Measurements from ENCODE around the gene CEND1. TPM values are rescaled to one million over a fixed set of nuclear protein-coding genes. Genes with fewer than 3 reads are reported as not detected.
A peak's percentile ranks its signal among the peaks of the same experiment; 100 is the strongest.

The CEND1 gene
- total RNA-seq, 1 experiment from 2014 or later, result 0.81 TPM

DNA sequence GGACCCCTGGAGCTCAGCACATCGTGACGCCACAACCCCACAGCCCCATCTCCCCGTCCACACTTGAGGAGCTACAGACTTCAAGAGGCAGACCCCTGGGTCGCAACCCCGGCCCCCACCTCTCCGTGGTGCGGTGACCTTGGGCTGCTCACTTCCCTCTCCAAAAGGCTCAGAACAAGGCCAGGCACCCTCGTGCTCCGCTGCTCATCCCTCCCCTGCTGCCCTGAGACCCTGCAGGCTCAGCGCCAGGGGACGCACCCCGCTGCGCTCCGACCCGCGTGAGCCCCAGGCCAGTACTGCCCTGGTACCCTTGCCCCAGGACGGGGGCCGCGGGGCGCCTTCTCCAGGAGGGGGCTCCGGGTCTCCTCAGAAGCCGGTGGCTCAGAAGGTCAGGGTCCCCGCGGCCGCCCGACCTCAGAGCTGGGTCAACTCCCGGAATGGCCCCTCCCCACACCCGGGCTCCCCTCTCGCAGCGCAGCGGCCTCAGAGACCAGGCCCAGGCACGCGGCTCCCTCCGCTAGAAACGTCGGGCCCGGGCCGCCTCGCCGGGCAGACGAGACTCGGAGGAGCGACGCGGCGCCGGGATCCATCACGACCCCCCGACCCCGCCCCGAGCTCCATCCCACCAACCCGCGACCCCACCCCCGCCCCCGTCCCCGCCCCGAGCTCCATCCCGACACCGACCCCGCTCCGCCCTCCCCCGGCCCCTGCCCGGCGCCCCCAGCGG is 13.2 kb downstream of the CEND1 start:
- Histone ChIP-seq H3K23ac (ENCODE audit: insufficient read length, low read depth, low read length) (no peak overlapping the region), H4K20me1 (ENCODE audit: control insufficient read depth, insufficient read depth, insufficient read length) (no peaks in the 10 kb centered on the region), H3K27ac (ENCODE audit: insufficient read length, low read depth, low read length) (no peak overlapping the region), H4K91ac (ENCODE audit: insufficient read length, low read depth, low read length) (no peak overlapping the region), H4K8ac (replicated peaks; ENCODE audit: insufficient read length, low read depth, low read length) (no peak overlapping the region), H2BK120ac (ENCODE audit: low read depth, low read length, poor library complexity, severe bottlenecking) (no peak overlapping the region), H3K56ac (ENCODE audit: insufficient read length, low read depth, low read length) (no peak overlapping the region), H3K4ac (ENCODE audit: low read depth, low read length) (no peak overlapping the region), H3K79me2 (ENCODE audit: insufficient read depth, low read length) (peaks cover 4% of the 10 kb centered on the region; the same call in 1 of the 2 replicates), H3K9ac (ENCODE audit: extremely low read depth, insufficient read length, low read length) (peak overlapping the region; percentile 55), H2AK5ac (ENCODE audit: insufficient read length, low read length) (no peak overlapping the region), H3K18ac (ENCODE audit: insufficient read length, low read depth, low read length) (peak overlapping the region; percentile 1), H3K4me1 (ENCODE audit: insufficient read depth, low read length) (no peaks in the 10 kb centered on the region; the same call in 1 of the 2 replicates), H4K5ac (ENCODE audit: insufficient read length, low read depth, low read length) (no peak overlapping the region), H3K23me2 (ENCODE audit: insufficient read length, low read depth, low read length, poor library complexity, severe bottlenecking) (peaks cover 17% of the 10 kb centered on the region), H2BK20ac (ENCODE audit: low read depth, low read length, poor library complexity, severe bottlenecking) (no peak overlapping the region), H2AFZ (ENCODE audit: low read length) (no peak overlapping the region), H3T11ph (ENCODE audit: low read length) (no peak overlapping the region), H3K4me2 (ENCODE audit: insufficient read depth, insufficient read length, low read length) (peak overlapping the region; percentile 78), H3K9me3 (ENCODE audit: control insufficient read depth, low read depth, low read length) (no peaks in the 10 kb centered on the region), H3K27me3 (ENCODE audit: insufficient read depth, low read length) (no peaks in the 10 kb centered on the region), H2BK15ac (ENCODE audit: low read depth, low read length) (no peak overlapping the region), H2BK5ac (ENCODE audit: insufficient read length, low read length) (no peak overlapping the region), H3K79me1 (ENCODE audit: insufficient read depth, low read depth, low read length, poor library complexity, severe bottlenecking) (peaks cover 12% of the 10 kb centered on the region), H2BK12ac (ENCODE audit: insufficient read length, low read depth, low read length) (no peak overlapping the region), H3K14ac (ENCODE audit: insufficient read depth, low read length) (peak overlapping the region; percentile 16; the same call in 1 of the 2 replicates)
- TF ChIP-seq CTCF (conservative IDR thresholded peaks at IDR 0.05), result no peak
- peak; percentile 83 for DNase-seq
- H3K27me3 Mint-ChIP-seq (ENCODE audit: low read depth), result no peaks in the 10 kb centered on the region
- H3K36me3 Mint-ChIP-seq (ENCODE audit: insufficient read depth in 1 of 3, low read depth in 3 of 3), result peaks cover 4 to 17% (median 13%) of the 10 kb centered on the region in 3 experiments; a peak in 6 of 7 replicates
- no peaks in the 10 kb centered on the region for H3K9me3 Mint-ChIP-seq
- H3K27ac Mint-ChIP-seq, result peak overlapping the region; percentile 53 to 88 (median 59); a peak in 6 of 7 replicates
- H3K4me3 Mint-ChIP-seq, result peak overlapping the region; percentile 82 to 91
- H3K4me1 Mint-ChIP-seq, result peaks cover 19 to 27% of the 10 kb centered on the region in 2 experiments
- WGBS (ENCODE audit: extremely low coverage, insufficient read length, low lambda C conversion rate), result no CpG with 5 or more reads among the region's 65 CpGs

All from H9 (cell line).